ENCODE results near the gene HAUS1.
A peak's percentile ranks its signal among the peaks of the same experiment; 100 is the strongest.
"Not testable (repeated sequence)": the region's sequence is repeated elsewhere in the genome, so short reads cannot be mapped to it uniquely, and the experiment has no call there.

HAUS1 gene

DNA sequence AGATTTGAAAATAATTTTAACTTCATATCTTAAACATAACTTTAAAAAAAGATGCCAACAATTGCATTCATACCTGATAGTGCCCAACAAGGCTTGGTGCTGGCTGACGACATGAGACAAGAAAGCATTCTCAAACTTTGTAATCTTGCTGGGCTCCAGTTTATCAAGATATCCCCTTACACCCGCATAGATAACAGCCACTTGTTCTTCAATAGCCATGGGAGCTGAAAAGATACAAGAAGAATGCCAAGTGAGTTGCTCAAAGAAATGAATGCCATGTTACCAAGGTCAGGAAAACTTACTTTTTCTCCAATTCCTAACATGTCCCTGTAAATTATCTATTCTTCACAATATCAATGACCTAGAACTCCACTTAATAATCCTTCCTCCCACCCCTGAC lies 19.8 kb upstream of the HAUS1 start:
- FAIRE-seq (peak; percentile 58), DNase-seq (ENCODE audit: insufficient read length, low spot score) (no peak)
- TF ChIP-seq, protein P1, sequence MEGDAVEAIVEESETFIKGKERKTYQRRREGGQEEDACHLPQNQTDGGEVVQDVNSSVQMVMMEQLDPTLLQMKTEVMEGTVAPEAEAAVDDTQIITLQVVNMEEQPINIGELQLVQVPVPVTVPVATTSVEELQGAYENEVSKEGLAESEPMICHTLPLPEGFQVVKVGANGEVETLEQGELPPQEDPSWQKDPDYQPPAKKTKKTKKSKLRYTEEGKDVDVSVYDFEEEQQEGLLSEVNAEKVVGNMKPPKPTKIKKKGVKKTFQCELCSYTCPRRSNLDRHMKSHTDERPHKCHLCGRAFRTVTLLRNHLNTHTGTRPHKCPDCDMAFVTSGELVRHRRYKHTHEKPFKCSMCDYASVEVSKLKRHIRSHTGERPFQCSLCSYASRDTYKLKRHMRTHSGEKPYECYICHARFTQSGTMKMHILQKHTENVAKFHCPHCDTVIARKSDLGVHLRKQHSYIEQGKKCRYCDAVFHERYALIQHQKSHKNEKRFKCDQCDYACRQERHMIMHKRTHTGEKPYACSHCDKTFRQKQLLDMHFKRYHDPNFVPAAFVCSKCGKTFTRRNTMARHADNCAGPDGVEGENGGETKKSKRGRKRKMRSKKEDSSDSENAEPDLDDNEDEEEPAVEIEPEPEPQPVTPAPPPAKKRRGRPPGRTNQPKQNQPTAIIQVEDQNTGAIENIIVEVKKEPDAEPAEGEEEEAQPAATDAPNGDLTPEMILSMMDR (IDR thresholded peaks at IDR 0.05; ENCODE audit: insufficient read depth, missing control alignments) = no peak

DNA sequence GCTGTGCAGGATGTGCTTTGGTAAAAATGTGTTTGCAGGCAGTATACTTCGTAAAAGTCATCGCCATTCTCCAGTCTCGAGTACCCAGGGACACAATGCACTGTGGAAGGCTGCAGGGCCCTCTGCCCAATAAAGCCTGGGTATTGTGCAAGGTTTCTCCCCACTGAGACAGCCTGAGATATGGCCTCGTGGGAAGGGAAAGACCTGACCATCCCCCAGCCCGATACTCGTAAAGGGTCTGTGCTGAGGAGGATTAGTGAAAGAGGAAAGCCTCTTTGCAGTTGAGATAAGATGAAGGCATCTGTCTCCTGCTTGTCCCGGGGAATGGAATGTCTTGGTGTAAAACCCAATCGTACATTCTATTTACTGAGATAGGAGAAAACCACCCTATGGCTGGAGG lies 15.7 kb upstream of the HAUS1 start:
- DNase-seq (ENCODE audit: insufficient read length, low spot score) = not testable (repeated sequence)
- peak; percentile 93 for FAIRE-seq

DNA sequence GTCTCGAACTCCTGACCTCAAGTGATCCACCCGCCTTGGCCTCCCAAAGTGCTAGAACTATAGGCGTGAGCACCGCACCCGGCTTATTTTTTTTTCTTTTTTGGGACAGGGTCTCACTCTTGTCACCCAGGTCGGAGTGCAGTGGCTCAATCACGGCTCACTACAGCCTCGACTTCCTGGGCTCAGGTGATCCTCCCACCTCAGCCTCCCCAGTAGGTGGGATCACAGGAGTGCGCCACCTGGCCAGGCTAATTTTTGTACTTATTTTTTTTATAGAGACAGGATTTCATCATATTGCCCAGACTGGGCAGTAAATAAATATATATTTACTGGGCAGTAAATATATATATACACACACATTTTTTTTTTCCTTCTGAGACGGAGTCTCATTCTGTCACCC lies 8.7 kb upstream of the HAUS1 start:
- DNase-seq (ENCODE audit: insufficient read length, low spot score) = no peak
- TF ChIP-seq, protein P1 (IDR thresholded peaks at IDR 0.05; ENCODE audit: insufficient read depth, missing control alignments) = no peak
- FAIRE-seq = no peak

DNA sequence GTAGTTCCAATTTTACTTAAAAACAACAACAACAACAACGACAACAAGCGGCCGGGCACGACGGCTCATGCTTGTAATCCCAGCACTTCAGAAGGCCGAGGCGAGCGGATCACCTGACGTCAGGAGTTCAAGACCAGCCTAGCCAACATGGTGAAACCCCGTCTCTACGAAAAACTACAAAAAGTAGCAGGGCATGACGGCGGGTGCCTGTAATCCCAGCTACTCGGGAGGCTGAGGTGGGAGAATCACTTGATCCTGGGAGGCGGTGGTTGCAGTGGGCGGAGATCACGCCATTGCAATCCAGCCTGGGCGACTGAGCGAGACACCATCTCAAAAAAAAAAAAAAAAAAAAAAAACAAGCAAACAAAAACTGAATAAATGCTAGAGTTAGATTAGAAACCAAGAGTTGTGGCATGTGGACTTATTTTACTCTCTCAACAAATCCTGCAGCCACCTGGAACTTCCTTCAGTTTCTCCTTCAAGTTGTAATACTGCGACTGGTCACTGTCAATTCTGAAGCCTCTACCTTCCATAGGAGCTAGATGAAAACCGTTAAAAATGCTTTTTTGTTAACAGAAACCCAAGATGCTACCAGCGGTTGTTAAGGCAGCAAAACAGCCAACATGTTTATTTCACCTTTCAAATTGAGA lies 7.4 kb upstream of the HAUS1 start:
- no peak for FAIRE-seq
- no peak for DNase-seq (ENCODE audit: insufficient read length, low spot score)
- TF ChIP-seq, protein P1 (IDR thresholded peaks at IDR 0.05; ENCODE audit: insufficient read depth, missing control alignments) = no peak

DNA sequence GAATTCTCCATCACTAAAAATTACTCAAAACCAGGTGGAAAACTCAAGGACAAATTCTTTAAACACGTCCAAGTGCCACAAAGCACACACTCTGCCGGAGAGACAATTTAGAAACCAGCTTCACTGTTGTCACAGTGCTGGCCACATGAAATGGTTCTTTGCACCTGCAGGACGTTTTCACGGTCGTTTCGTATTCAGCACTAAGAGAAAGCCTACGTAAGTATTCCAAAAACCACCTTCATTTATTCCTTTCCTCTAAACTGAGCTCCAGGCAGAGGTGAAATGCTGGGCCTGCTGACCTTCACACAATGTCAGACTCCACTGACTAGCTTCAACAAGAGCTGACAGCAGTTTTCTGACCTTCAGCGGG lies 6.8 kb upstream of the HAUS1 start:
- DNase-seq (ENCODE audit: insufficient read length, low spot score) (no peak), FAIRE-seq (no peak)
- TF ChIP-seq, protein P1 (IDR thresholded peaks at IDR 0.05; ENCODE audit: insufficient read depth, missing control alignments) = no peak

DNA sequence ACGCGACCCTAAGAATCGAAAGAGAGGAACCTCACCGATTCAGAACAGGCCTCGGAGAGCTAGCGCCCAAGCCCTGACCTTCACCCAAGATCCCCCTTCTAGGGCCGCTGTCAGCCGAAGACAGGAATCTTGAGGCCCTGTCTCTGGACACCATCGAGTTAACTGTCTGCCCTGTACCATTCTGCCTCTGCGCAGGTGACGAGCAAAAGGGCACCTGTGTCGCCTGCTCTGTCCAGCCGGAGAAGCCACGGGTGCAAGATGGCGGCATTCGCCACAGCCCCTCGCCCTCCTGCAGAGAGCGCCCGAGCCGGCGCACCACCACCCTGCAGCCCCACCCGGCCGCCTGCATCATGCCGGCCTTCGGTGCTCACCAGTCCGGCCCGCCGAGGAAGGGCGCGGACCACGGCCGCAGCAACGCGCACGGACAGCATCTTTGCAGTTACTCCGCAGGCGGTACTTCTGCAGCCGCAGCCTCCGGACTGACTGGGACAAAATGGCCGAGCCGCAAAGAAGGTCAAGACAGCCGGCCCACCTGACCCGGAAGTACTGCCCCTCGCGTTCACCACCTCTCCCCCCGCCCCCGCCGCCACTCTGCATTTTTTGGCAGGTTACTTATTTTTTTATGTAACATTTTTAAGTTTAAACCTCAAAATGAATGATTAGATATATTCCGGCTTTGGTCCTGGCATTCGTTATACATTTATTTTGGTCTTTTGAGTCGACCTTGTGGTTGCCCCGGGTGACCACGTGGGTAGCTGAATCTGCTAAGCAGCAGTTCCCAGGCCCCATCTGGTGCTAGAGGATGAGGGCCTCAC lies 6.2 kb upstream of the HAUS1 start, which contains the start of gene ATP5F1A:
Gene ATP5F1A, minus strand, starts transcription at position 496 of the 815 bp plus-strand sequence. Its CDS starts 65 bp downstream, at position 431.
- TF ChIP-seq, protein P1 (IDR thresholded peaks at IDR 0.05; ENCODE audit: insufficient read depth, missing control alignments) = no peak
- FAIRE-seq (no peak), DNase-seq (ENCODE audit: insufficient read length, low spot score) (peak; percentile 80)

DNA sequence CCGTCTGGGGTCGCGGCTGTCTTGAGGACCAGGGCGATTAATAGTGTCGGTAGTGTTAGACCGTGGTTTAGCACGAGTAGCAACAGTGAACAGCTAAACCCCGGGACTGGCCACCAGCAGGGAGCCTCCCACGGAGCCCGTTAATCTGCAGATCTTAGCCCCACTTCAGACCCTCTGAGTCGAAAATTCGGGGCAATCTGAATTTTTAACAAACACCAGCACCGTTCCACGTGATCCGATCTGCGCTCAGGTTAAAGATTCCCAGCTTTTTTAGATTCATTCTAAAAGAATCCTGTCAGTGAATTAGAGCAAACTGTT lies 5.6 kb upstream of the HAUS1 start:
- TF ChIP-seq, protein P1 (IDR thresholded peaks at IDR 0.05; ENCODE audit: insufficient read depth, missing control alignments) = no peak
- no peak for DNase-seq (ENCODE audit: insufficient read length, low spot score)
- peak; percentile 6 for FAIRE-seq
